Stimulated activated CD8-positive, alpha-beta memory T cell treated with anti-CD3 and anti-CD28 coated beads, Interleukin-12 subunit alpha, Interleukin-12 subunit beta, amount 100 ng/mL, for 24 hours (primary cell): ENCODE results near the gene NCAM2.
"Not testable (repeated sequence)": the region's sequence is repeated elsewhere in the genome, so short reads cannot be mapped to it uniquely, and the experiment has no call there.

Source experiments
- DNase-seq: peaks from one replicate; pipeline ENCODE4 v3.0.0-alpha.2; 2020; ENCODE audit errors: extremely low read depth

Gene NCAM2

GRCh38 chr21:21103692-21104091, 105.5 kb downstream of the NCAM2 start:
- no peak for DNase-seq

GRCh38 chr21:21109736-21110135, 111.5 kb downstream of the NCAM2 start:
- no peak for DNase-seq

- no peak for DNase-seq
These were observed 113.2 kb downstream of the NCAM2 start for GRCh38 chr21:21111309-21111920.

GRCh38 chr21:21114461-21114860, 116.3 kb downstream of the NCAM2 start:
- DNase-seq: no peak

GRCh38 chr21:21119091-21119490, 120.9 kb downstream of the NCAM2 start:
- no peak for DNase-seq

GRCh38 chr21:21122680-21123079, 124.5 kb downstream of the NCAM2 start:
- DNase-seq: no peak

- DNase-seq: no peak
These were observed 134.2 kb downstream of the NCAM2 start for GRCh38 chr21:21132390-21132789.

GRCh38 chr21:21137986-21138385, 139.8 kb downstream of the NCAM2 start:
- no peak for DNase-seq

- no peak for DNase-seq
These were observed 148.6 kb downstream of the NCAM2 start for GRCh38 chr21:21146587-21147373.

- DNase-seq: no peak
These were observed 149.2 kb downstream of the NCAM2 start for GRCh38 chr21:21147374-21147745.

- no peak for DNase-seq
These were observed 149.8 kb downstream of the NCAM2 start for GRCh38 chr21:21148009-21148408.

GRCh38 chr21:21148514-21148913, 150.3 kb downstream of the NCAM2 start:
- no peak for DNase-seq

- DNase-seq: not testable (repeated sequence)
These were observed 151.2 kb downstream of the NCAM2 start for GRCh38 chr21:21149445-21149844.

- DNase-seq: no peak
These were observed 153.0 kb downstream of the NCAM2 start for GRCh38 chr21:21151231-21151630.

GRCh38 chr21:21156397-21156796, 158.2 kb downstream of the NCAM2 start:
- no peak for DNase-seq

- no peak for DNase-seq
These were observed 158.7 kb downstream of the NCAM2 start for GRCh38 chr21:21156957-21157356.

GRCh38 chr21:21158376-21158918, 160.2 kb downstream of the NCAM2 start:
- no peak for DNase-seq

GRCh38 chr21:21159253-21159899, 161.2 kb downstream of the NCAM2 start:
- no peak for DNase-seq

- DNase-seq: no peak
These were observed 164.6 kb downstream of the NCAM2 start for GRCh38 chr21:21162786-21163185.

- DNase-seq: no peak
These were observed 165.7 kb downstream of the NCAM2 start for GRCh38 chr21:21163904-21164303.

- DNase-seq: no peak
These were observed 166.9 kb downstream of the NCAM2 start for GRCh38 chr21:21165063-21165645.

- DNase-seq: no peak
These were observed 176.5 kb downstream of the NCAM2 start for GRCh38 chr21:21174676-21175075.
